HG03442 (cell line): ENCODE data around the gene PCP2.

Experiments
- ATAC-seq: cut with Tn5 transposase; IDR thresholded peaks from one replicate; pipeline ENCODE4 v1.9.1; 2021; ENCODE audit warnings: mild to moderate bottlenecking, moderate library complexity; ENCODE audit not compliant: unreplicated experiment

Gene PCP2

GRCh38 chr19:7602935-7603497 lies 30.5 kb downstream of the PCP2 start:
- ATAC-seq: no peak

DNA sequence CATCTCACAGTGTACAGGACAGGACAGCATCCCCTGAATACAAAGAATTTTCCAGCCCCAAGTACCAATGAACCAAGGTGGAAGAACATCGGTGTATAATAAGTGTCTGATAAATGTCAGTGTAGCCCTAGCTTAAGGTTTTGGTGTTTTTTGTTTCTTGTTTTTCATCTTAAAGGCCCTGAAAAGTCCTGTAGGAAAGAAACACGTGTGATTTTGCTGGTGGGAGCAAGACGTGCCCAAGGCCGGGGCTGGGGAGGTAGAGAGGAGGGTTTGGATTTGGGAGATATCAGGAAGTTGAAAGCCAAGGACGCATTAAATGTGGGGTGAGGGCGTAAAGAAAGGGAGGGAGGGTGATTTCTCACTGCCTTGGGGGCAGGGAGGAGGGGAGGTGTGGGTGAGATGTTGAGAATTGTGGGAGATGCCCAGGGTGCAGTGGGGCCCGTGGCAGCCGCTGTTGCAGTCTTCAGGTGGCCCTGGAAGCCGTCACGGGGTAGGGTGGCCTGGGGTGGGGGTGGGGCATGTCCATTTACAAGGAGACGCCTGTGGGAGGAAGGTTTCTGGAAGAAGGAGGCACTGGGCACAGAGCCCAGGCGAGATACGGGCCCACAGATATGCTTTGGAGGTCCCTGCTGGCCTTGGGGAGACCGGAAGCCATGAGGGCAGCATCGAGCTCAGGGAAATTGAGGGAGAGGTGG lies 31.1 kb downstream of the PCP2 start:
- ATAC-seq: no peak

DNA sequence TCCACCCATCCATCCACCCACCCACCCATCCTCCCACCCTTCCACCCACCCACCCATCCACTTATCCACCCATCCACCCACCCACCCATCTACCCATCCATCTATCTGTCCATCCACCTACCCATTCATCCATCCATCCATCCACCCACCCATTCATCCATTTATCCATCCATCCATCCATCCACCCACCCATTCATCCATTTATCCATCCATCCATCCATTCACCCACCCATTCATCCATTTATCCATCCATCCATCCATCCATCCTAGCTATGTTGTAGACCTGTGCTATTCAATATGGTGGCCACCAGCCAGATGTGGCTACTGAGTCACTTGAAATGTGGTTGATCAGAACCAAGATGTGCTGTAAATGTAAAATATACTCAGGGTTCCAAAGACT lies 32.8 kb downstream of the PCP2 start:
- no peak for ATAC-seq

DNA sequence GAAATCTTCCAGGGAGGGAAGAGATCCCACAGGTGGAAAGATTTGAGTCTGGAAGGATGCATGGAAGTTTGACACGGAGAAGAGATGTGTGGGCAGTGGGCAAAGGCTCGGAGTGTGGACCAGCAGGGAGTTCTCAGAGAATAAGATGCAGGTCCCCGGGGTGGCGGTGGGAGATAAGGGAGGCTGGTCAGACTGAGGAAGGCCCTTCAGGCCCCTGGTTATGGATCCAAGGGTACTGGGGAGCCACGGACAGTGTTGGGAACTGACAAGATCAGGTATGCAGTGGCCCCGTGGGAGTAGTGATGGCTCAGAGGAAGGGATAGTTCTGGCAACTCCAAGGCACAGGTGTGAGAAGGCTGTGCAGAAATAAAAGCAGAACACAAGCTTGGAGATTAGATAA lies 35.3 kb downstream of the PCP2 start:
- no peak for ATAC-seq

DNA sequence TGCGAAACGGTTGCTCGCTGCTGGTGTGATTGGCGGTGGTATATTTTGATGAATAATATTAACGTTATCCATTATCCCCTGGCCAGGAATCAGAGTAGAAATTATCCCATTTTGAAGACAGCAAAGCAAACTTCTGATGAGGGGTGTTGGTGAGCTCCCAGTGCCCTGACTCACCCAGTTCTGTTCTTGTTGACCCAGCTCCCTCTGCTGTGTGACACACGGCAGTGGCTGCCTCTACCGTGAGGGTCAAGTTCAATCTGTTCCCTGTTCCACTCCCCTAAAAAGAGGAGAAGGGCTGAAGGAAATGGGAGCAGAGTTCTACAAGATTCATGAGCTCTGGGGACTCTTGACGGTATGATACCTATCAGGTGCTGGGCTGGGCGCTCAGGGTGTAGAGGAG lies 35.8 kb downstream of the PCP2 start:
- ATAC-seq: no peak

GRCh38 chr19:7596211-7596937 lies 37.1 kb downstream of the PCP2 start:
- ATAC-seq: no peak

DNA sequence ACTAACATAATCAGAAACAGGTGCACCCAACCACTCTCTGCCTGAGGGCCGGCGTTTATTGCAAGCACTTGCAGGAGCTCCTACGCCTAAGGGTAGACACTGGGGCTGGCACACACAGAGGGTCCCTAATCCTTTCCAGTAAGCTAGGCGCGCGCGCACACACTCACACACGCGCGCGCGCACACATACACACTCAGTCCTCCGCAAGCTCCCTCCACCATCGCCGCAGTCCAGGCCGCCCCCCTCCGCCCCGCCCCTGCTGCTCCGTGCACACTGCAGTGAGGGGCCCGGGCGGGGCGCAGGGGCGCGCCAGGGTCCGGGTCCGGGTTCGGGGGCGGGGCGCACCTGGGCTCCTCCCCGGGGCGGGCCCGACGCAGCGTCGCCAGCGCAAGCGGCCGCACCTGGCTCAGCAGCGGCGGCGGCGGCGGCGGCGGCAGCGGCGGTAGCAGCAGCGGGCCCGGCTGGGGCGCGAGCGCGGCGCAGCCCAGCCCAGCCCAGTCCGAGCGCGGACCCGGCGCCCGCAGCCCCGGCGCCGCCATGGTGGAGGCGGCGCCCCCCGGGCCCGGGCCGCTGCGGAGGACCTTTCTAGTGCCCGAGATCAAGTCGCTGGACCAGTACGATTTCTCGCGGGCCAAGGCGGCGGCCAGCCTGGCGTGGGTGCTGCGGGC lies 37.9 kb downstream of the PCP2 start, which contains the start of gene CAMSAP3:
Gene CAMSAP3, plus strand, starts transcription at position 398 of the 668 bp plus-strand sequence. Its CDS starts 140 bp downstream, at position 538.
- no peak for ATAC-seq

DNA sequence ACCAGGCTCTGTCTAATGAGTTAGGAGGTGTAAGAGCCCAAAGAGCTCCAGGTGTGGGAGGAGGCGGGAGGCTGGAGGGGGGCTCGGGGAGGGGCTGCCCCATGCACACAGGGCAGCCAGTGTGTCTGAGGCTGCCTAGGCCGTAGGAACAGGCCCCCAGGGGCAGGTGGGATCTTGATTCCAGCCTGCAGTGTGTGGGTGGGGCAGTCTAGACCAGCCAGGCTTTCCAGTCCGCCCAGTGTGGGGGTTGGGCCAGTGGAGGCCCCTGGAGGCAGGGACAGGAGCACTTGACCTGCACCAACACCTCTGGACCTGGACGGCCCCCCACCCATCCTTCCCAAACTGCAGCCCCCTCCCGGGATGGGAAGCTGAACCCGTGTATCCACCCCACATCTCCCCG lies 43.3 kb downstream of the PCP2 start:
- ATAC-seq: no peak

GRCh38 chr19:7589822-7590221 lies 43.7 kb downstream of the PCP2 start:
- no peak for ATAC-seq

DNA sequence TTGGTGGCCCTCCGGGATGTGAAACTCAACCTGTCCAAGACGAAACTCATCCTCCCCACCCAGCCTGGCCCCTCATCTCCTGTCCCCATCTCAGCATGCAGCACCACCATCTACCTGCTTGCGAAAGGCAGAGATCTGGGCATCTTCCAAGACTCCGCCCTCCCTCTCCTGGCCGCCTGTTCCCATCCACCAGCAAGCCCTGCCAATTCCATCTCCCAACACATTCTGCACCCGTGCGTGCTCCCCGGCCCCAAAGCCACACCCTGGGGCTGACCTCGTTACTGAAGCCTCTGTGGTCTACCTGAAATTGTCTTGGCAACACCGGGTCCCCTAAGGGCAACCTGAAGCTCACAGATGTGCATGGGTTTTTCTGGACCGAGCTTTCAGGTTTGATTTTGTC lies 51.1 kb downstream of the PCP2 start:
- no peak for ATAC-seq
